Measurements from ENCODE around the gene NOM1. TPM values are rescaled to one million over a fixed set of nuclear protein-coding genes. Genes with fewer than 3 reads are reported as not detected.
"Not testable (repeated sequence)": the region's sequence is repeated elsewhere in the genome, so short reads cannot be mapped to it uniquely, and the experiment has no call there.

NOM1 gene
- total RNA-seq, 1 experiment from 2014 or later = 31.7 TPM

- Histone ChIP-seq H2BK20ac (ENCODE audit: low read depth, low read length, poor library complexity, severe bottlenecking) (no peak overlapping the region), H3T11ph (ENCODE audit: low read length) (no peak overlapping the region), H2BK15ac (ENCODE audit: low read depth, low read length) (no peak overlapping the region), H3K4me1 (ENCODE audit: insufficient read depth, low read length) (0 out of 2 replicates have a peak, but pooled peaks cover 3% of the 10 kb centered on the region), H3K9me3 (ENCODE audit: control insufficient read depth, low read depth, low read length) (no peaks in the 10 kb centered on the region), H3K27ac (ENCODE audit: insufficient read length, low read depth, low read length) (no peak overlapping the region), H4K5ac (ENCODE audit: insufficient read length, low read depth, low read length) (no peak overlapping the region), H4K8ac (replicated peaks; ENCODE audit: insufficient read length, low read depth, low read length) (no peak overlapping the region), H3K14ac (ENCODE audit: insufficient read depth, low read length) (peak overlapping the region; percentile 23; the same call in 1 of the 2 replicates), H3K23ac (ENCODE audit: insufficient read length, low read depth, low read length) (no peak overlapping the region), H4K20me1 (ENCODE audit: control insufficient read depth, insufficient read depth, insufficient read length) (no peaks in the 10 kb centered on the region), H3K27me3 (ENCODE audit: insufficient read depth, low read length) (no peaks in the 10 kb centered on the region), H3K79me2 (ENCODE audit: insufficient read depth, low read length) (peaks cover 24% of the 10 kb centered on the region), H2AK5ac (ENCODE audit: insufficient read length, low read length) (no peak overlapping the region), H2BK12ac (ENCODE audit: insufficient read length, low read depth, low read length) (no peak overlapping the region), H3K23me2 (ENCODE audit: insufficient read length, low read depth, low read length, poor library complexity, severe bottlenecking) (peaks cover 15% of the 10 kb centered on the region), H3K4me2 (ENCODE audit: insufficient read depth, insufficient read length, low read length) (peak overlapping the region; percentile 100), H2BK5ac (ENCODE audit: insufficient read length, low read length) (no peak overlapping the region), H3K56ac (ENCODE audit: insufficient read length, low read depth, low read length) (no peak overlapping the region), H2AFZ (ENCODE audit: low read length) (no peak overlapping the region), H4K91ac (ENCODE audit: insufficient read length, low read depth, low read length) (no peak overlapping the region), H3K9ac (ENCODE audit: extremely low read depth, insufficient read length, low read length) (peak overlapping the region; percentile 81), H2BK120ac (ENCODE audit: low read depth, low read length, poor library complexity, severe bottlenecking) (no peak overlapping the region), H3K4ac (ENCODE audit: low read depth, low read length) (no peak overlapping the region), H3K18ac (ENCODE audit: insufficient read length, low read depth, low read length) (no peak overlapping the region), H3K79me1 (ENCODE audit: insufficient read depth, low read depth, low read length, poor library complexity, severe bottlenecking) (peaks cover 10% of the 10 kb centered on the region)
- Mint-ChIP-seq H3K4me3 (peak overlapping the region; percentile 89 to 91), H3K4me1 (peaks cover 21 to 23% of the 10 kb centered on the region in 2 experiments), H3K9me3 (no peaks in the 10 kb centered on the region; a peak in 1 of 5 replicates), H3K27ac (peak overlapping the region in 1 of 3 experiments; percentile 68; a peak in 3 of 7 replicates), H3K27me3 (ENCODE audit: low read depth) (peaks cover 8% of the 10 kb centered on the region), H3K36me3 (ENCODE audit: insufficient read depth in 1 of 3, low read depth in 3 of 3) (peaks cover 33 to 36% (median 35%) of the 10 kb centered on the region in 3 experiments)
- no peak for TF ChIP-seq CTCF (conservative IDR thresholded peaks at IDR 0.05)
- DNase-seq = no peak
- no CpG with 5 or more reads among the region's 21 CpGs for WGBS (ENCODE audit: extremely low coverage, insufficient read length, low lambda C conversion rate)
These were observed 908 bp downstream of the NOM1 start for GRCh38 chr7:156950381-156950858.

GRCh38 chr7:156953215-156953614 lies 3.7 kb downstream of the NOM1 start:
- H2AFZ ChIP-seq (ENCODE audit: low read length); H3K23ac ChIP-seq (ENCODE audit: insufficient read length, low read depth, low read length); H3K4me3 Mint-ChIP-seq; H3K27me3 Mint-ChIP-seq (ENCODE audit: low read depth); H2BK20ac ChIP-seq (ENCODE audit: low read depth, low read length, poor library complexity, severe bottlenecking); H3T11ph ChIP-seq (ENCODE audit: low read length); H3K27ac Mint-ChIP-seq; H3K18ac ChIP-seq (ENCODE audit: insufficient read length, low read depth, low read length); H3K14ac ChIP-seq (ENCODE audit: insufficient read depth, low read length); H3K9me3 Mint-ChIP-seq; H2AK5ac ChIP-seq (ENCODE audit: insufficient read length, low read length); H4K8ac ChIP-seq (replicated peaks; ENCODE audit: insufficient read length, low read depth, low read length); H2BK12ac ChIP-seq (ENCODE audit: insufficient read length, low read depth, low read length); H3K4ac ChIP-seq (ENCODE audit: low read depth, low read length); H4K20me1 ChIP-seq (ENCODE audit: control insufficient read depth, insufficient read depth, insufficient read length); H4K91ac ChIP-seq (ENCODE audit: insufficient read length, low read depth, low read length); H3K4me1 ChIP-seq (ENCODE audit: insufficient read depth, low read length); H3K56ac ChIP-seq (ENCODE audit: insufficient read length, low read depth, low read length); H3K4me2 ChIP-seq (ENCODE audit: insufficient read depth, insufficient read length, low read length); H4K5ac ChIP-seq (ENCODE audit: insufficient read length, low read depth, low read length); H3K9ac ChIP-seq (ENCODE audit: extremely low read depth, insufficient read length, low read length); H3K27me3 ChIP-seq (ENCODE audit: insufficient read depth, low read length); H2BK5ac ChIP-seq (ENCODE audit: insufficient read length, low read length); H2BK15ac ChIP-seq (ENCODE audit: low read depth, low read length); H2BK120ac ChIP-seq (ENCODE audit: low read depth, low read length, poor library complexity, severe bottlenecking); H3K9me3 ChIP-seq (ENCODE audit: control insufficient read depth, low read depth, low read length); H3K27ac ChIP-seq (ENCODE audit: insufficient read length, low read depth, low read length); DNase-seq: not testable (repeated sequence)
- peaks cover 10% of the 10 kb centered on the region for H3K79me1 ChIP-seq (ENCODE audit: insufficient read depth, low read depth, low read length, poor library complexity, severe bottlenecking)
- H3K79me2 ChIP-seq (ENCODE audit: insufficient read depth, low read length) = peaks cover 24% of the 10 kb centered on the region
- H3K23me2 ChIP-seq (ENCODE audit: insufficient read length, low read depth, low read length, poor library complexity, severe bottlenecking) = peaks cover 15% of the 10 kb centered on the region
- Mint-ChIP-seq H3K36me3 (ENCODE audit: insufficient read depth in 1 of 3, low read depth in 3 of 3) (peaks cover 48 to 57% (median 53%) of the 10 kb centered on the region in 3 experiments), H3K4me1 (peaks cover 20 to 23% of the 10 kb centered on the region in 2 experiments)
- WGBS (ENCODE audit: extremely low coverage, insufficient read length, low lambda C conversion rate) = no CpG with 5 or more reads among the region's 12 CpGs

All from H9 (cell line).